Measurements from ENCODE around the gene CDH4.

CDH4 gene

DNA sequence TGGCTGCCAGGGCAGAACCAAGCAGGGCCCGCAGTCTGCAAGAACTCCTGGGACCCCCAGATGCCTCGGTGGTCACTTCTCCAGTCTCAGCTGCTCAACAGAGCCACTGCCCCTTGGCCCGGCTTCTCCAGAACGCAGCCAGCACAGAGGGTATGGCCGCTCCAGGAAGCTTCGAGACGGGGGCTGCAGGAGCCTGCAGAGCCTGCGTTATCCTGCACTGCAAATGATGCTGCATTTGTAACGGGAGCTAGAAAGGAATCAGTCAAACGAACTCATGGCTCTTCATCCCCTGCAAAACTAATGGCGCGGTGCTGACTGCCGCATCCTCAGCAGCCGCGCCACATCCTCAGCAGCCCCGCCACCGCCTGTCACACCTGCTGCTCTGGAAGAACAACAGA, 558.7 kb downstream of the CDH4 start:
- Histone ChIP-seq H3K4me1 (ENCODE audit: insufficient read depth, low read length) (no peaks in the 10 kb centered on the region), H3K27me3 (ENCODE audit: control insufficient read depth in 1 of 2, insufficient read depth in 2 of 2, low read length in 2 of 2) (peaks cover 0 to 8% of the 10 kb centered on the region in 2 donors), H3K36me3 (ENCODE audit: insufficient read depth, low read length) (no peaks in the 10 kb centered on the region), H3K9me3 (ENCODE audit: low read length) (no peaks in the 10 kb centered on the region), H3K27ac (ENCODE audit: low read depth, low read length) (no peak overlapping the region), H3K4me3 (ENCODE audit: low read depth in 1 of 2, low read length in 2 of 2) (no peak overlapping the region), H3K9ac (ENCODE audit: low read length) (no peak overlapping the region)

DNA sequence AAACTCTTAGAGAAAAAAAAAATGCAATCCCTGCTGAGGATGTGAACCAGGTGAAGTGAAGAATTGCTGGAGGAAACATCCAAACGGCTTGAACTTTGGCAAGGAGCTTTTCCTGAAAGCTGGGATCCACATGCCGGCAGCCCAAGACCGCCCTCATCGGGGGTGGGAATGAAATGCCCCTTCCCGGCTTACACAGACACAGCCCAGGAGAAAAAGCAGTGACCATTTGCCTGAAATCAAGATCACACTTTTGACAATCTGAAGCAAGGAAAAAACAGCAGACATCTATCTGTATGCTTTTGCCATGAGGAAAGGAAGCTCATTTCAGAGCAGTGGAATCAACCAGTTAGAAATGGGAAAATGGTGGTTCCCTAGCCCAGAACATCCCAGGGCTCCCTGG, 559.1 kb downstream of the CDH4 start:
- Histone ChIP-seq H3K27me3 (ENCODE audit: control insufficient read depth in 1 of 2, insufficient read depth in 2 of 2, low read length in 2 of 2) (peaks cover 0 to 4% of the 10 kb centered on the region in 2 donors), H3K36me3 (ENCODE audit: insufficient read depth, low read length) (no peaks in the 10 kb centered on the region), H3K9me3 (ENCODE audit: low read length) (no peaks in the 10 kb centered on the region), H3K4me1 (ENCODE audit: insufficient read depth, low read length) (no peaks in the 10 kb centered on the region), H3K4me3 (ENCODE audit: low read depth in 1 of 2, low read length in 2 of 2) (no peak overlapping the region), H3K27ac (ENCODE audit: low read depth, low read length) (no peak overlapping the region), H3K9ac (ENCODE audit: low read length) (no peak overlapping the region)

DNA sequence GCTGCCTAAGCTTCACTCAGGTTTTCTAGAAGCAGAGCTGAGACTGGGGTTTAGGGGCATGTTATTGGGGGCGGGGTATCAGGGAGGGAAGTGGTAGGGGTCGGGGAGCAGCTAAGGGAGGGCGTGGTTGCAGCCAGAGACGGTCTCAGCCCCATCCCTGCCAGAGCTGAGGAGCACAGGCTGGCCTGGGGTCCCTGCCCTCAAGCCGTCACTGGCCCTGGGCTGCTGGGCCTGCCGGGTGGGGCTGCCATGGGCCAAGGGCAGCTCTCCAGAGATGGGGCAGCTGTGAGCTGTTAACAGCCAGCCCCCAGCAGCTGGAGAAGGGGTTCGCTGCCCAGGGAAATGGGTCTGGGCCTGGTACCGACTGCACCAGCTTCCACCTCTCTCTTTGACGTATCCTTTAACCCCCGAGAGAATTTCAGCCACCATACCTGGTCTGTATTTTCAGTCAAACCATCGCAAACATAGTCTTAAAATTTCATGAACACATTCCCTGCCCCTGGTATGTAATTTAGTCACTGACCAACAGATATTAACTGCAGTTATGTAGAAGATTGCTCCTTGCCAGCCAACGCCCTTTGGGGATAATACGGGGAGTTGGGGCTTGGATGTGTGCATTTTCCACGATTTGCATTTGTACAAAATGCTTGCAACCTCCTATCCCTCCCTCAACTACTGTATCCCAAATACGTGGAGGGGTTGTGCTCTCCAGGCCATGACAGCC, 560.2 kb downstream of the CDH4 start:
- Histone ChIP-seq H3K27me3 (ENCODE audit: control insufficient read depth in 1 of 2, insufficient read depth in 2 of 2, low read length in 2 of 2) (peaks cover 0 to 4% of the 10 kb centered on the region in 2 donors), H3K4me3 (ENCODE audit: low read depth in 1 of 2, low read length in 2 of 2) (no peak overlapping the region), H3K27ac (ENCODE audit: low read depth, low read length) (no peak overlapping the region), H3K4me1 (ENCODE audit: insufficient read depth, low read length) (no peaks in the 10 kb centered on the region), H3K9ac (ENCODE audit: low read length) (no peak overlapping the region), H3K36me3 (ENCODE audit: insufficient read depth, low read length) (no peaks in the 10 kb centered on the region), H3K9me3 (ENCODE audit: low read length) (no peaks in the 10 kb centered on the region)

DNA sequence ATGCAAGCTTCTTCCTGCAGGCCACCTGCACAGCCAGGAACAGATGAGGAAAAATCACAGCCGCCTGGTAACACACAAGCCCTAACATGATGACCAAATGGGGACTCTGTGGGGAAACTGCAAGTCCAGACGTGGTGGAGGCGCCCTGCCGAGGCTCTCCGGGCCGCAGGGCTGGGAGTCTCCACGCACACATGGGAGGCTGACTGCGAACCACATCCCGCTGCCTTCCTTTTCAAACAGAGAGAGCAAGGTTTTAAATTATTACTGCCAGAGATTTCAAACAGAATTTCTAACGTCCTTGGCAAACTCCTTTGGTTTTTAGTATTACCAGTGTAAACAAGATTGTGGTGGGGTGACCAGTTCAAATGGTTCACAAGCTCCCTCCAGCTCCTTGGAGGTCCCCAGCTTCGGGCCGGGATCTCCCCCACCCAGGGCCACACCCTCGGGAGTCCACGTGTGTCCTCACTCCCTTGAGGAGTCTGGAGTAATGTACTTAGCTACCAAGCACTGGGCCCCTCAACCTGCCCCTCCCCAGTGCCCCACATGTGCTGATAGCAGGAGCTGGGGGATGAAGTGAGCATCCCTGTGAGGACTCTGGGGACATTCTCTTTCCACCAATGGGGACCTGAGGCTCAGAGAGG, 560.9 kb downstream of the CDH4 start:
- peaks cover 0 to under 1% of the 10 kb centered on the region in 2 donors for H3K27me3 ChIP-seq (ENCODE audit: control insufficient read depth in 1 of 2, insufficient read depth in 2 of 2, low read length in 2 of 2)
- no peaks in the 10 kb centered on the region for H3K36me3 ChIP-seq (ENCODE audit: insufficient read depth, low read length)
- H3K4me3 ChIP-seq (ENCODE audit: low read depth in 1 of 2, low read length in 2 of 2): no peak overlapping the region
- no peak overlapping the region for H3K9ac ChIP-seq (ENCODE audit: low read length)
- H3K9me3 ChIP-seq (ENCODE audit: low read length): no peaks in the 10 kb centered on the region
- H3K27ac ChIP-seq (ENCODE audit: low read depth, low read length): no peak overlapping the region
- no peaks in the 10 kb centered on the region for H3K4me1 ChIP-seq (ENCODE audit: insufficient read depth, low read length)

DNA sequence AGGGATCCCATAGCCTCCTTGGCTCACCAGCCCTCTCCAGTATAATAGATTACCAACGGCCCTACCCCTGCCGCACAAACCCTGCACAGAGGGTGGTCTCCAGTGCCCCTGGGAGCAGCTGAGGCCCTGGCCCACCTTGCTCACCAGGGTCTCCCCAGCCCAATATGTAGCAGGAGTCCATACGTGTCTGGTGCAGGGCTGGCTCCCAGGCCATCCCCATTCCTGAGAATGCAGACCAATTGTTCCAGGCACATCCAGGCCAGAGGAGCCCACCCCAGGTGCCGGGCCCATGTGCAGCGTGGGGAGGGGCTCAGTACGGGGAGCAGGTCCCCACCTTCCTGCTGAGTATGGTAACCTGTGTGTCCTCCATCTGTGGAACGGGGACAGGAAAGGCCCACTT, 561.7 kb downstream of the CDH4 start:
- H3K4me1 ChIP-seq (ENCODE audit: insufficient read depth, low read length): no peaks in the 10 kb centered on the region
- no peaks in the 10 kb centered on the region for H3K36me3 ChIP-seq (ENCODE audit: insufficient read depth, low read length)
- H3K9ac ChIP-seq (ENCODE audit: low read length): no peak overlapping the region
- H3K27ac ChIP-seq (ENCODE audit: low read depth, low read length): no peak overlapping the region
- H3K4me3 ChIP-seq (ENCODE audit: low read depth in 1 of 2, low read length in 2 of 2): no peak overlapping the region
- H3K27me3 ChIP-seq (ENCODE audit: control insufficient read depth in 1 of 2, insufficient read depth in 2 of 2, low read length in 2 of 2): no peaks in the 10 kb centered on the region
- no peaks in the 10 kb centered on the region for H3K9me3 ChIP-seq (ENCODE audit: low read length)

DNA sequence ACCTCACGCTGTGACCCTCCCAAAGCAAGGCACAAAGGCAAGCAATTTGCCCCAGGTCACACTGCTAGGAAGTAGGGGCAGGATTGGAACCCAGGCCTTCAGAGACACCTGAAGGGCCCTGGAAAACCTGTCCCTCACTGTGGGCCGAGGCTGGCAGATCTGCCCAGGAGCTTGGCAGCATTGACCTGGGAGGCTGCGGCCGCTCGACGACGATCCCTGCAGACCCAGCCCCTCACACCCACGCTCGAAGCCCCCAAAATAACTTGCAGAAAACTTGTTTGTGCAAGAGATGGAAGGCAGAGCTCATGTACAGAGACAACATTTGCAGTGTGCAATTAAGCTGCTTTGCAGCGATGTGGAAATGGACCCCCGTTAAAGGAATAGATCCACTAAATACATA, 562.2 kb downstream of the CDH4 start:
- no peaks in the 10 kb centered on the region for H3K4me1 ChIP-seq (ENCODE audit: insufficient read depth, low read length)
- H3K9me3 ChIP-seq (ENCODE audit: low read length): no peaks in the 10 kb centered on the region
- no peak overlapping the region for H3K9ac ChIP-seq (ENCODE audit: low read length)
- no peak overlapping the region for H3K27ac ChIP-seq (ENCODE audit: low read depth, low read length)
- no peaks in the 10 kb centered on the region for H3K27me3 ChIP-seq (ENCODE audit: control insufficient read depth in 1 of 2, insufficient read depth in 2 of 2, low read length in 2 of 2)
- no peaks in the 10 kb centered on the region for H3K36me3 ChIP-seq (ENCODE audit: insufficient read depth, low read length)
- H3K4me3 ChIP-seq (ENCODE audit: low read depth in 1 of 2, low read length in 2 of 2): no peak overlapping the region

DNA sequence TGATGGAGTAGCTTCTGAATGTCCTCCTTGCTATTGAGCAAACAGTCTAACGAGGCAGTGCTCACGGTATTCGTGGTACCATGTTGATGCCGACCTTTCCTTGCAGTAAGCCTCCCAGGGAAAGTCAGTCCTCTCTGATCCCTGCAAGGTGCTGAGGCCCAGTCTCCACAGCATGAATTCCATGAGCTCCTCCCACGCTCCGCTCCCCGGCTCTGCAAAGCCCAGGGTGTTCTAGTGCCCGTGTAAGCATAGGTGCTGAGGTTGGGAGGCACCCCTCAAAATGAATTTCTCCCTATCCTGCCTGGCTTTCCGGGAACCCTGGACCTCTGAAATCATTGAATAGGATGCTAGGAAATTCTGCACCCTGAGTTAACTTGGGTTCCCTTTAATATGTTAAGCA, 562.7 kb downstream of the CDH4 start:
- Histone ChIP-seq H3K4me3 (ENCODE audit: low read depth in 1 of 2, low read length in 2 of 2) (no peak overlapping the region), H3K9ac (ENCODE audit: low read length) (no peak overlapping the region), H3K4me1 (ENCODE audit: insufficient read depth, low read length) (no peaks in the 10 kb centered on the region), H3K27ac (ENCODE audit: low read depth, low read length) (no peak overlapping the region), H3K9me3 (ENCODE audit: low read length) (no peaks in the 10 kb centered on the region), H3K27me3 (ENCODE audit: control insufficient read depth in 1 of 2, insufficient read depth in 2 of 2, low read length in 2 of 2) (no peaks in the 10 kb centered on the region), H3K36me3 (ENCODE audit: insufficient read depth, low read length) (no peaks in the 10 kb centered on the region)

DNA sequence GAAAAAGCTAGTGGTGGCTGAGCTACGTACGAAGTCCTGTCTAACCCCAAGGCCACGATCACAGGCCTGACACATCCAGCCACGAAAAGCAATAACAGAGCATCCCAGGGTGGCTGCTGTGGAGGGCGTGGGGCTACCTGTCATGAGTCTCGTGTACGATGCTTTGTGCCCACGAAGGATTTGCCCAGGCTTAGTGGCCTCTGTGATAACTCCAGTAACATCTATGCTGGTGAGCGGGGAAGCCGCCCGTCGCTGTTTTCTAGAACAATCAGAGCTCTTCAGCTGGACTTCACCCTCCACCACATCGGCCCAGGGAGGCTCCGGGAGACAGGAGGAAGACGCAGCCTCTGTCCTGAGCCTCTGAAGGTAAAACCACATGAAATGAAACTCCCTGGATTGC, 563.1 kb downstream of the CDH4 start:
- H3K9me3 ChIP-seq (ENCODE audit: low read length): no peaks in the 10 kb centered on the region
- no peaks in the 10 kb centered on the region for H3K27me3 ChIP-seq (ENCODE audit: control insufficient read depth in 1 of 2, insufficient read depth in 2 of 2, low read length in 2 of 2)
- no peak overlapping the region for H3K9ac ChIP-seq (ENCODE audit: low read length)
- no peaks in the 10 kb centered on the region for H3K36me3 ChIP-seq (ENCODE audit: insufficient read depth, low read length)
- no peaks in the 10 kb centered on the region for H3K4me1 ChIP-seq (ENCODE audit: insufficient read depth, low read length)
- no peak overlapping the region for H3K4me3 ChIP-seq (ENCODE audit: low read depth in 1 of 2, low read length in 2 of 2)
- H3K27ac ChIP-seq (ENCODE audit: low read depth, low read length): no peak overlapping the region

DNA sequence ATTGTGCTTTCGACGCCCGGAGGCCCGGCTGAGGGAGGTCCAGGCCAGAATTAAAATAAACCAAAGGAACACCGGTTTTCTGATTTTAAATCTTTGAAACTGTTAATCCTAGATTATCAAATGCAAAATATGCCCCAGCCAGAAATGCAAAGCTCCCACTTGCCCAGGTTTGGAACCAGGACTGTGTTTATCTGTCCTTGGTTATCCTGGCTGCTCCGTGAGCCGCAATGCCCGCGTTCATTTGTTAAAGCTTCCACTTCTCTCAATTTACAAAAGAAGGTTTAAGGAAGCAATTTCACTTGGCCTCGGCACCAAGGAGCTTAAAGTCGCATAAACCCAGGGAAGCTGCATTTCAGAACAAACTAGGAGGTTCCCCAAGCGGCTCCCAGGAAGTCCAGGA, 563.6 kb downstream of the CDH4 start:
- no peak overlapping the region for H3K4me3 ChIP-seq (ENCODE audit: low read depth in 1 of 2, low read length in 2 of 2)
- H3K27me3 ChIP-seq (ENCODE audit: control insufficient read depth in 1 of 2, insufficient read depth in 2 of 2, low read length in 2 of 2): no peaks in the 10 kb centered on the region
- no peaks in the 10 kb centered on the region for H3K9me3 ChIP-seq (ENCODE audit: low read length)
- H3K9ac ChIP-seq (ENCODE audit: low read length): no peak overlapping the region
- H3K4me1 ChIP-seq (ENCODE audit: insufficient read depth, low read length): no peaks in the 10 kb centered on the region
- no peak overlapping the region for H3K27ac ChIP-seq (ENCODE audit: low read depth, low read length)
- H3K36me3 ChIP-seq (ENCODE audit: insufficient read depth, low read length): no peaks in the 10 kb centered on the region

DNA sequence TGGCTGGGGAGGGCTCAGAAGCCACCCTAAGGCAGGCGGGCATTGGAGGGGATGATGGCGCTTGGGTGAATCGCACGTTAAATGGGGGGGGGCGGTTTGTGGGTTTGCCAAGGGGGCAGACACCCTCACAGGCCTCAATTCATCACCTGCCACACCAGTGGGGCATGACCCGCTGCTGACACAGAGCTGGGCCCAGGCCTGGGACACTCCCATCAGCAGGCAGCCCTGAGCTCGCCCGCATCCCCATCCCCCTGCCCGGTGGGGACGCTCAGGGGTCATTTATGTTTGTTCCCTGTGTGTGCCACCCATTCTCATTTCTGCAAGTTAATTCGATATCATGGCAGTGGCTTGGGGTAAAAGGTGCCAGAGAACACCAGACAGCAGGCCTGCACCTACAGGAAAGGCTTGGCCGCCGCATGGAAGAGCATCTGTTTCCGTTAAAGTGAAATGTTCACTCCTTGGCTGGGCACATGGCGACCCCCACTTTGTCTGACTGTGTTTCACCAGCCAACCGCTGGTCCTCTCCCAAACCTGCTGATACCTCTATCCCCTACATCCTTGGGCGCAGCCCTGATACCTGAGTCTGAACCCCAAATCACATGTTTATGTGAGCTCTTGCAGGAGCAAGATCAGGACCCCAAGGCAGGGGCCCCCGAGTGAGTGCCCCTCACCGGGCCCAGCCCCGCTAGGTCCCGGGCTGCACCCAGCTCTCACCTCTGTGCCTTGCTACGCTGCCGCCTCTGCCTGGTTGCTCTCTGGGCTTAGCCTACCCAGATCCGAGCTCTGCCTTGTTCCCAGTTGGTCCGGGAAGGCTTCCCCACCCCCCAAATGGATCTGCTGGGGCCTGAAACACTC, 564.8 kb downstream of the CDH4 start:
- Histone ChIP-seq H3K27ac (ENCODE audit: low read depth, low read length) (no peak overlapping the region), H3K27me3 (ENCODE audit: control insufficient read depth in 1 of 2, insufficient read depth in 2 of 2, low read length in 2 of 2) (no peaks in the 10 kb centered on the region), H3K4me3 (ENCODE audit: low read depth in 1 of 2, low read length in 2 of 2) (no peak overlapping the region), H3K36me3 (ENCODE audit: insufficient read depth, low read length) (no peaks in the 10 kb centered on the region), H3K4me1 (ENCODE audit: insufficient read depth, low read length) (no peaks in the 10 kb centered on the region), H3K9me3 (ENCODE audit: low read length) (no peaks in the 10 kb centered on the region), H3K9ac (ENCODE audit: low read length) (no peak overlapping the region)

DNA sequence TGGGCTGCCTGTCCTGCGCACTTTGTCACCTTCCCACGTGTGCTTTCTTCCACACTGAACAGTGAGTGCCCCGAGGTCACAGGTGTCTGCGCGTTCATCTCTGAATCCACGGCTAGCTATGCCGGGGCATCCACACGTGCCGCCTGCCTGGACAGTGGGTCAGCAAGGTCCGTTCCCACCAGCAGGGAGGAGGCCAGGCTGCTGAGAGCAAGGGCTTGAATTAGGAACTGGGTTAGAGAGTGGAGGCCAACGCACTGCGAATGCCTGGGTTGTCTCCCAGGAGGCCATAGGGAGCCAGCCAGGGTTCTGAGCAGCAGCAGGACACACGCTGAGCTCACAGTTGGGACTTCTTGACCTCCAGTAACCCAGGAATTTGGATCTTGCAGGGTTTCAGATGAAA, 565.5 kb downstream of the CDH4 start:
- H3K4me1 ChIP-seq (ENCODE audit: insufficient read depth, low read length): no peaks in the 10 kb centered on the region
- no peak overlapping the region for H3K9ac ChIP-seq (ENCODE audit: low read length)
- no peaks in the 10 kb centered on the region for H3K9me3 ChIP-seq (ENCODE audit: low read length)
- no peaks in the 10 kb centered on the region for H3K27me3 ChIP-seq (ENCODE audit: control insufficient read depth in 1 of 2, insufficient read depth in 2 of 2, low read length in 2 of 2)
- H3K4me3 ChIP-seq (ENCODE audit: low read depth in 1 of 2, low read length in 2 of 2): no peak overlapping the region
- H3K27ac ChIP-seq (ENCODE audit: low read depth, low read length): no peak overlapping the region
- no peaks in the 10 kb centered on the region for H3K36me3 ChIP-seq (ENCODE audit: insufficient read depth, low read length)
